Testis (tissue), 2 donors: ENCODE measurements around the gene PTPRG.

Experiments
- POLR2A ChIP-seq: fragments of 450-650 bp; IDR thresholded peaks from one replicate; pipeline ENCODE4 v1.6.1; 2017; ENCODE audit warnings: antibody characterized with exemption, mild to moderate bottlenecking, moderate library complexity
- TF ChIP-seq, protein P1 (sequence below), 3 experiments: fragments of 450-650 bp in 2 of 3; fragments of 200-600 bp in 1 of 3; sonication (generic) in 1 of 3; IDR thresholded peaks; one replicate each; pipeline ENCODE4 v1.5.1; 2016 to 2019; ENCODE audit warnings: antibody characterized with exemption in 3 of 3, mild to moderate bottlenecking in 2 of 3, moderate library complexity in 1 of 3

DNA sequence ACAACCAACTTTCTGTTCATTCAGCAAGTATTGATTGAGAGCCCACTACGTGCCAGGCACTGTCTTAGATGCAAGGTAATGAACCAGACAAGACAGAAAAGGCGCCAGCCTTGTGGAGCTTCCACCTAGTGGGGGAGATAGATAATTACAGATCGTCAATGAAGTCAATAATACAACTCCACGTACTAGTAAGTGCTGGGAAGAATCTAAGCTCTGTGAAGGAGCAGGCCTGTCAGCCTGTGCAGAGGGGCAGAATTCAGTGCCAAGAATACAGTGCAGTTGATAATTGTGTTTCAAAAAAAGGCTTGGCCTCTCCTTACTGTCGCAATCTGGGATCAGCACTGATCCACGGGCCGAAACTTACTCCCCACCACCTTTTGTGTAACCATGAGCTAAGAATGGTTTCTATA lies 625.7 kb downstream of the PTPRG start:
- TF ChIP-seq, protein P1, sequence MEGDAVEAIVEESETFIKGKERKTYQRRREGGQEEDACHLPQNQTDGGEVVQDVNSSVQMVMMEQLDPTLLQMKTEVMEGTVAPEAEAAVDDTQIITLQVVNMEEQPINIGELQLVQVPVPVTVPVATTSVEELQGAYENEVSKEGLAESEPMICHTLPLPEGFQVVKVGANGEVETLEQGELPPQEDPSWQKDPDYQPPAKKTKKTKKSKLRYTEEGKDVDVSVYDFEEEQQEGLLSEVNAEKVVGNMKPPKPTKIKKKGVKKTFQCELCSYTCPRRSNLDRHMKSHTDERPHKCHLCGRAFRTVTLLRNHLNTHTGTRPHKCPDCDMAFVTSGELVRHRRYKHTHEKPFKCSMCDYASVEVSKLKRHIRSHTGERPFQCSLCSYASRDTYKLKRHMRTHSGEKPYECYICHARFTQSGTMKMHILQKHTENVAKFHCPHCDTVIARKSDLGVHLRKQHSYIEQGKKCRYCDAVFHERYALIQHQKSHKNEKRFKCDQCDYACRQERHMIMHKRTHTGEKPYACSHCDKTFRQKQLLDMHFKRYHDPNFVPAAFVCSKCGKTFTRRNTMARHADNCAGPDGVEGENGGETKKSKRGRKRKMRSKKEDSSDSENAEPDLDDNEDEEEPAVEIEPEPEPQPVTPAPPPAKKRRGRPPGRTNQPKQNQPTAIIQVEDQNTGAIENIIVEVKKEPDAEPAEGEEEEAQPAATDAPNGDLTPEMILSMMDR (IDR thresholded peaks at IDR 0.05): peak; percentile 40 to 62 (median 60)
- no peak for TF ChIP-seq POLR2A
